Neural progenitor cell (in vitro differentiated cells): ENCODE measurements around the gene SPRR4.

ENCODE experiments used
- EZH2 ChIP-seq: fragments of 200-600 bp; sonication (generic); IDR thresholded peaks from 2 replicates; pipeline ENCODE4 v1.6.1; 2017; ENCODE audit warnings: antibody characterized with exemption, mild to moderate bottlenecking, moderate library complexity
- EZH2phosphoT487 ChIP-seq: fragments of 200-600 bp; sonication (generic); IDR thresholded peaks from 2 replicates; pipeline ENCODE4 v1.6.1; 2017; ENCODE audit warnings: antibody characterized with exemption
- TF ChIP-seq, protein P1 (sequence below): fragments of 200-600 bp; sonication (generic); IDR thresholded peaks from 2 replicates; pipeline ENCODE4 v1.5.1; 2017; ENCODE audit warnings: antibody characterized with exemption, mild to moderate bottlenecking

- TF ChIP-seq, protein P1, sequence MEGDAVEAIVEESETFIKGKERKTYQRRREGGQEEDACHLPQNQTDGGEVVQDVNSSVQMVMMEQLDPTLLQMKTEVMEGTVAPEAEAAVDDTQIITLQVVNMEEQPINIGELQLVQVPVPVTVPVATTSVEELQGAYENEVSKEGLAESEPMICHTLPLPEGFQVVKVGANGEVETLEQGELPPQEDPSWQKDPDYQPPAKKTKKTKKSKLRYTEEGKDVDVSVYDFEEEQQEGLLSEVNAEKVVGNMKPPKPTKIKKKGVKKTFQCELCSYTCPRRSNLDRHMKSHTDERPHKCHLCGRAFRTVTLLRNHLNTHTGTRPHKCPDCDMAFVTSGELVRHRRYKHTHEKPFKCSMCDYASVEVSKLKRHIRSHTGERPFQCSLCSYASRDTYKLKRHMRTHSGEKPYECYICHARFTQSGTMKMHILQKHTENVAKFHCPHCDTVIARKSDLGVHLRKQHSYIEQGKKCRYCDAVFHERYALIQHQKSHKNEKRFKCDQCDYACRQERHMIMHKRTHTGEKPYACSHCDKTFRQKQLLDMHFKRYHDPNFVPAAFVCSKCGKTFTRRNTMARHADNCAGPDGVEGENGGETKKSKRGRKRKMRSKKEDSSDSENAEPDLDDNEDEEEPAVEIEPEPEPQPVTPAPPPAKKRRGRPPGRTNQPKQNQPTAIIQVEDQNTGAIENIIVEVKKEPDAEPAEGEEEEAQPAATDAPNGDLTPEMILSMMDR: no peak
- TF ChIP-seq EZH2: no peak
- no peak for TF ChIP-seq EZH2phosphoT487
Observed at GRCh38 chr1:152957561-152957960, 12.9 kb upstream of the SPRR4 start.
